Keratinocyte (primary cell): ENCODE data around the gene PGRMC2. TPM values are rescaled to one million over a fixed set of nuclear protein-coding genes. Genes with fewer than 3 reads are reported as not detected.

Experiments
- DNase-seq: peaks from one replicate; pipeline ENCODE4 v3.0.0-alpha.2; 2011; ENCODE audit warnings: low read depth, missing footprints, low spot score
- FAIRE-seq: peaks from 2 replicates; lab custom pipeline; 2011; peaks lifted over from hg19 to GRCh38; lab: Jason Lieb, UNC
- H2AFZ ChIP-seq: 2 replicates; pipeline ENCODE4 v1.6.0; 2012; ENCODE audit warnings: low read length, control low read depth, inconsistent platforms; ENCODE audit not compliant: control insufficient read depth
- H3K27ac ChIP-seq: 2 replicates; pipeline ENCODE4 v1.5.1; 2011; ENCODE audit warnings: low read length; ENCODE audit not compliant: control insufficient read depth, insufficient read depth
- H3K27me3 ChIP-seq: 3 replicates; pipeline ENCODE4 v1.6.0; 2011; ENCODE audit warnings: low read length; ENCODE audit not compliant: control insufficient read depth, insufficient read depth; ENCODE audit errors: extremely low read depth
- H3K36me3 ChIP-seq, 2 experiments: 2 replicates in 1 of 2; 3 replicates in 1 of 2; pipeline ENCODE4 v1.5.1; 2011; ENCODE audit warnings: low read length in 2 of 2, mild to moderate bottlenecking in 1 of 2; ENCODE audit not compliant: control insufficient read depth in 2 of 2, insufficient read depth in 2 of 2; ENCODE audit errors: extremely low read depth in 1 of 2
- H3K4me1 ChIP-seq: 3 replicates; pipeline ENCODE4 v1.5.1; 2011; ENCODE audit warnings: low read length; ENCODE audit not compliant: control insufficient read depth, insufficient read depth; ENCODE audit errors: extremely low read depth
- H3K4me2 ChIP-seq: 3 replicates; pipeline ENCODE4 v1.6.0; 2011; ENCODE audit warnings: low read depth, low read length; ENCODE audit not compliant: control insufficient read depth, insufficient read depth; ENCODE audit errors: extremely low read depth
- H3K4me3 ChIP-seq, 3 experiments: fragments of 200-600 bp in 1 of 3; sonication (generic) in 1 of 3; 2 replicates in 2 of 3; 3 replicates in 1 of 3; pipeline ENCODE4 v1.5.1; 2011 to 2016; ENCODE audit warnings: low read length in 3 of 3, mild to moderate bottlenecking in 3 of 3, control low read depth in 2 of 3, inconsistent platforms in 1 of 3, low read depth in 1 of 3, mixed read lengths in 1 of 3, mixed run types in 1 of 3, moderate library complexity in 1 of 3; ENCODE audit not compliant: control insufficient read depth in 2 of 3, insufficient read depth in 2 of 3; ENCODE audit errors: extremely low read depth in 1 of 3
- H3K79me2 ChIP-seq: 2 replicates; pipeline ENCODE4 v1.6.0; 2012; ENCODE audit warnings: low read length; ENCODE audit not compliant: control insufficient read depth, insufficient read depth
- H3K9ac ChIP-seq: 3 replicates; pipeline ENCODE4 v1.6.0; 2011; ENCODE audit warnings: low read length; ENCODE audit not compliant: control insufficient read depth, insufficient read depth; ENCODE audit errors: extremely low read depth
- H3K9me1 ChIP-seq: 3 replicates; pipeline ENCODE4 v1.6.0; 2011; ENCODE audit warnings: low read length; ENCODE audit not compliant: control insufficient read depth, insufficient read depth; ENCODE audit errors: extremely low read depth
- H3K9me3 ChIP-seq: 2 replicates; pipeline ENCODE4 v1.5.1; 2012; ENCODE audit warnings: low read depth, low read length; ENCODE audit not compliant: control insufficient read depth
- H4K20me1 ChIP-seq: 3 replicates; pipeline ENCODE4 v1.6.0; 2011; ENCODE audit warnings: low read length; ENCODE audit not compliant: control insufficient read depth, insufficient read depth; ENCODE audit errors: extremely low read depth
- EZH2 ChIP-seq: IDR thresholded peaks from one replicate; pipeline ENCODE4 v1.6.1; 2012; ENCODE audit warnings: inconsistent platforms, mild to moderate bottlenecking, low read length, moderate library complexity
- dilution Hi-C: fragments of 300-500 bp; cut with MboI; formaldehyde crosslinking; loops from one replicate; pipeline ENCODE4 v1.7.0; 2020; ENCODE audit warnings: low sequenced_read_pairs; ENCODE audit not compliant: extremely low pct_ligation_motif_present
- polyA plus RNA-seq, 5 experiments: library from polyadenylated mRNA; depleted of rRNA in 3 of 5; stranded (reverse) in 3 of 5; stranded (forward) in 1 of 5; unstranded in 1 of 5; fragments of >200 nt; gene quantifications; 1 replicate in 1 of 5; 2 replicates in 3 of 5; 3 replicates in 1 of 5; pipeline versions ENCODE4 v1.2.1 to v1.2.3, GENCODE V29; 2011 to 2012; ENCODE audit warnings: missing spikeins in 2 of 5, low read depth in 1 of 5, low replicate concordance in 1 of 5
- TF ChIP-seq, protein P1 (sequence below), 3 experiments: IDR thresholded peaks in 1 of 3; conservative IDR thresholded peaks in 1 of 3; optimal IDR thresholded peaks in 1 of 3; 2 replicates in 2 of 3; 3 replicates in 1 of 3; pipeline versions ENCODE3 to v1.5.1; 2011; ENCODE audit warnings: low read length in 3 of 3, mild to moderate bottlenecking in 3 of 3, moderate library complexity in 2 of 3, control low read depth in 1 of 3, inconsistent platforms in 1 of 3; ENCODE audit not compliant: insufficient read depth in 2 of 3; ENCODE audit errors: extremely low read depth in 1 of 3

PGRMC2 gene
- polyA plus RNA-seq, 1 donor (not counting 4 experiments of a cell fraction or from before 2014, with no cell fraction given) = 26.7 TPM

DNA sequence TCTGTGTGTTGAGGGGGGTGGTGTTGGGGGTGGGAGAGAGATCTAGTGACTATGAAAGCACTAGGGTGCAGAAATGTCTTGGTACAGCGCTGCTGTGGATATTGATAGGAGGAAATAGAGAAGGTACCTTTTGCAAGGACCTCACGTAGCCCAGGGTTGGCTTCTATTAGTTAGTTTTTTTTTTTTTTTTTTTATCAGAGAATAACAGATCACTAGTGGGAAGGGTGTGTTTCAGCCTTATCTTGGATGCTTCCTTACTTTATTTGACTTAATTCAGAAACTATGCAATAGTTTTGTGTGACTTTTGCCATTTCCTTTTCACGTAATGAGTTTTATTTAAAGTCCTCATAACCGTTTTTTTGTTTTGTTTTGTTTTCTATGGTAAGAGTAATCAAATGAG lies 16.4 kb upstream of the PGRMC2 start:
- FAIRE-seq = no peak
- dilution Hi-C loops = no loop called here

DNA sequence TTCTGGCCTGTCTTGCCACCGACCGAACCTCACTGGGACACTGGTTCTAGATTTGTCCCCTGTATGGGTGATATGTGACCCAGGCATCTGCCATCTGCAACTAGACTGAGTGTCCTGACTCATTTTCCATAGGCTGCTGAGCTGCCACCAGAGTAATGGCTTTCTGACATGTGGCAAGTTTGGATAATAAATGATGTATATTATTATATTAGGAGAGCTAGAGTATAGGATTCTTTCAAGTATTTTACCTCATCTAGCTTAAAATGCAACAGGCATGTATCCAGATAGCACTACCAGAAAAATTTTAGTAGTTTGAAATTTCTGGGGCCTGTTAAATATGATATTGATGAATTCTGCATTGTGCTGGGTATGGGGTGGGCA lies 15.8 kb upstream of the PGRMC2 start:
- H3K9me3 ChIP-seq = no peaks in the 10 kb centered on the region
- H3K9ac ChIP-seq = no peak overlapping the region
- H2AFZ ChIP-seq = no peak overlapping the region
- TF ChIP-seq EZH2 = no peak
- TF ChIP-seq, protein P1, sequence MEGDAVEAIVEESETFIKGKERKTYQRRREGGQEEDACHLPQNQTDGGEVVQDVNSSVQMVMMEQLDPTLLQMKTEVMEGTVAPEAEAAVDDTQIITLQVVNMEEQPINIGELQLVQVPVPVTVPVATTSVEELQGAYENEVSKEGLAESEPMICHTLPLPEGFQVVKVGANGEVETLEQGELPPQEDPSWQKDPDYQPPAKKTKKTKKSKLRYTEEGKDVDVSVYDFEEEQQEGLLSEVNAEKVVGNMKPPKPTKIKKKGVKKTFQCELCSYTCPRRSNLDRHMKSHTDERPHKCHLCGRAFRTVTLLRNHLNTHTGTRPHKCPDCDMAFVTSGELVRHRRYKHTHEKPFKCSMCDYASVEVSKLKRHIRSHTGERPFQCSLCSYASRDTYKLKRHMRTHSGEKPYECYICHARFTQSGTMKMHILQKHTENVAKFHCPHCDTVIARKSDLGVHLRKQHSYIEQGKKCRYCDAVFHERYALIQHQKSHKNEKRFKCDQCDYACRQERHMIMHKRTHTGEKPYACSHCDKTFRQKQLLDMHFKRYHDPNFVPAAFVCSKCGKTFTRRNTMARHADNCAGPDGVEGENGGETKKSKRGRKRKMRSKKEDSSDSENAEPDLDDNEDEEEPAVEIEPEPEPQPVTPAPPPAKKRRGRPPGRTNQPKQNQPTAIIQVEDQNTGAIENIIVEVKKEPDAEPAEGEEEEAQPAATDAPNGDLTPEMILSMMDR (optimal IDR thresholded peaks at IDR 0.05 in 1 of 3, IDR thresholded peaks at IDR 0.05 in 1 of 3, conservative IDR thresholded peaks at IDR 0.05 in 1 of 3; ENCODE audit: extremely low read depth in 1 of 3, insufficient read depth in 2 of 3, low read length in 3 of 3) = no peak
- H3K27me3 ChIP-seq = no peaks in the 10 kb centered on the region
- H3K79me2 ChIP-seq = no peaks in the 10 kb centered on the region
- no peaks in the 10 kb centered on the region for H3K36me3 ChIP-seq
- H3K9me1 ChIP-seq = no peaks in the 10 kb centered on the region
- H4K20me1 ChIP-seq = no peaks in the 10 kb centered on the region
- H3K27ac ChIP-seq = no peak overlapping the region
- H3K4me1 ChIP-seq = no peaks in the 10 kb centered on the region
- dilution Hi-C loops = no loop called here
- no peak overlapping the region for H3K4me2 ChIP-seq
- no peak overlapping the region for H3K4me3 ChIP-seq
- no peak for FAIRE-seq
- no peak for DNase-seq

More for the DNA sequence above, 16.4 kb upstream of the PGRMC2 start:
- H3K36me3 ChIP-seq = no peaks in the 10 kb centered on the region
- H3K9ac ChIP-seq = no peak overlapping the region
- no peaks in the 10 kb centered on the region for H3K27me3 ChIP-seq
- H3K4me1 ChIP-seq = no peaks in the 10 kb centered on the region
- no peak overlapping the region for H3K27ac ChIP-seq
- H3K9me1 ChIP-seq = no peaks in the 10 kb centered on the region
- H2AFZ ChIP-seq = no peak overlapping the region
- no peak overlapping the region for H3K4me3 ChIP-seq
- H3K4me2 ChIP-seq = no peak overlapping the region
- no peak for TF ChIP-seq EZH2
- TF ChIP-seq, protein P1 (optimal IDR thresholded peaks at IDR 0.05 in 1 of 3, IDR thresholded peaks at IDR 0.05 in 1 of 3, conservative IDR thresholded peaks at IDR 0.05 in 1 of 3; ENCODE audit: extremely low read depth in 1 of 3, insufficient read depth in 2 of 3, low read length in 3 of 3) = no peak
- no peaks in the 10 kb centered on the region for H3K79me2 ChIP-seq
- DNase-seq = no peak
- H4K20me1 ChIP-seq = no peaks in the 10 kb centered on the region
- H3K9me3 ChIP-seq = no peaks in the 10 kb centered on the region
